ENCODE data around the gene TMEM218.

DNA sequence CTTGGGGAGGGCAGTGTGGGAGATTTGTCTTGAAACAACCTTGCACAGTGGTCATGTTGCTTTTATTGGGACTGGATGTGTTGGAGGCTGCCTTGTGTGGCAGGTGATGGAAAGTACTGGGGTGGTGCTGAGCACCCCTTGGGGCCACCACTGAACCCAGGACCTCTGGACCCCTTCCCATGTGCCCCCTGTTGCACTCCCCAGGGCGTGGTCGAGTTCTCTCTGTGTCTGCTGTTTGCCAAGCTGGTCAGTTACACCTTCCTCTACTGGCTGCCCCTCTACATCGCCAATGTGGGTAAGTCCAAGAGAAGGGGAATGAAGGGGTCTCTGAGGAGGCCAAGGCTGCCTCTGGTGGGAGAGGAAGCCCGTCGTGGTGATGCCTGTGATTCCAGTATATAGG, 29.4 kb downstream of the TMEM218 start:
- TF ChIP-seq, protein P1, sequence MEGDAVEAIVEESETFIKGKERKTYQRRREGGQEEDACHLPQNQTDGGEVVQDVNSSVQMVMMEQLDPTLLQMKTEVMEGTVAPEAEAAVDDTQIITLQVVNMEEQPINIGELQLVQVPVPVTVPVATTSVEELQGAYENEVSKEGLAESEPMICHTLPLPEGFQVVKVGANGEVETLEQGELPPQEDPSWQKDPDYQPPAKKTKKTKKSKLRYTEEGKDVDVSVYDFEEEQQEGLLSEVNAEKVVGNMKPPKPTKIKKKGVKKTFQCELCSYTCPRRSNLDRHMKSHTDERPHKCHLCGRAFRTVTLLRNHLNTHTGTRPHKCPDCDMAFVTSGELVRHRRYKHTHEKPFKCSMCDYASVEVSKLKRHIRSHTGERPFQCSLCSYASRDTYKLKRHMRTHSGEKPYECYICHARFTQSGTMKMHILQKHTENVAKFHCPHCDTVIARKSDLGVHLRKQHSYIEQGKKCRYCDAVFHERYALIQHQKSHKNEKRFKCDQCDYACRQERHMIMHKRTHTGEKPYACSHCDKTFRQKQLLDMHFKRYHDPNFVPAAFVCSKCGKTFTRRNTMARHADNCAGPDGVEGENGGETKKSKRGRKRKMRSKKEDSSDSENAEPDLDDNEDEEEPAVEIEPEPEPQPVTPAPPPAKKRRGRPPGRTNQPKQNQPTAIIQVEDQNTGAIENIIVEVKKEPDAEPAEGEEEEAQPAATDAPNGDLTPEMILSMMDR (IDR thresholded peaks at IDR 0.05), result no peak
- TF ChIP-seq POLR2A (IDR thresholded peaks at IDR 0.05) (no peak), POLR2AphosphoS5 (IDR thresholded peaks at IDR 0.05) (no peak)

Measured in stomach (tissue), 4 donors.